Cardiac fibroblast (primary cell): ENCODE data around the gene GDE1.

ENCODE experiments used
- DNase-seq, 2 donors: peaks; one replicate each; pipeline versions ENCODE4 v3.0.0 to v3.0.0-alpha.2; 2010; ENCODE audit warnings: low read depth in 2 of 2
- H3K4me3 ChIP-seq, 2 donors: replicated peaks in 1 of 2; 1 replicate in 1 of 2; 2 replicates in 1 of 2; pipeline ENCODE4 v1.5.1; 2011; ENCODE audit warnings: low read depth in 2 of 2, low read length in 2 of 2, mild to moderate bottlenecking in 2 of 2, moderate library complexity in 1 of 2
- CTCF ChIP-seq: IDR thresholded peaks from one replicate; pipeline ENCODE4 v1.5.1; 2011; ENCODE audit warnings: low read depth, mild to moderate bottlenecking, low read length, inconsistent platforms

Gene GDE1

DNA sequence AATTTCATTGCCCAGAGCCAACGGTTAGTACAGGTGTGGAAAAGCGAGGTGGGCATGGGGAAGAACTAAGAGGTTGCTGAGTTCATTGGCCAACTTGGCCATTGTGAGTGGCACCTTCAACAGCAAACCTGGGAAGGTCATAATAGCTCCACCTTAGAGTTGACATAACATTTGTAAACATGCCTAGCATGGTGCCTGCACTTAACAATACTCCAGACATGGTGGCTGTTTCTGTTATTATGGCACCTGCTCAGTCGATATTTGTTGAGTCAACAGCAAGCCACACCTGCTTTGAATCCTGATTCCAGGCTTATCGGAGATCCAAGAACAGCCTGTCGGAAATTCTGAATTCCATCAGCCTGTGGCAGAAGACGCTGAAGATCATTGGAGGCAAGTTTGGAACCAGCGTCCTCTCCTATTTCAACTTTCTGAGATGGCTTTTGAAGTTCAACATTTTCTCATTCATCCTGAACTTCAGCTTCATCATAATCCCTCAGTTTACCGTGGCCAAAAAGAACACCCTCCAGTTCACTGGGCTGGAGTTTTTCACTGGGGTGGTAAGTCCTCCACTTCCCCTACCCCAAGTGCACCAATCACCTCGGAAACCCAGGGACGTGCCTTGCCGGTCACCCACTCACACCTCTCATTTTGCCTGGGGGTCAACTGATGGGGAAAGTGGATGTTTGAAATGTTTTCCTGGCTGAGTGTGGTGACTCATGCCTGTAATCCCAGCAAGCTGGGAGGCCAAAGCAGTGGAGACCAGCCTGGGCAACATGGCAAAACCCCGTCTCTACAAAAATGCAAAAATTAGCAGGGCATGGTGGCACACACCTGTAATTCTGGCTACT lies 58.2 kb downstream of the GDE1 start:
- no peak overlapping the region for H3K4me3 ChIP-seq
- no peak for DNase-seq
- TF ChIP-seq CTCF = no peak

GRCh38 chr16:19460397-19460796 lies 61.5 kb downstream of the GDE1 start:
- H3K4me3 ChIP-seq = no peak overlapping the region
- TF ChIP-seq CTCF = no peak
- no peak for DNase-seq

- TF ChIP-seq CTCF = no peak
- H3K4me3 ChIP-seq = no peak overlapping the region
- no peak for DNase-seq
Measured at GRCh38 chr16:19458722-19459379, 63.0 kb downstream of the GDE1 start.
